T-helper 1 cell treated with Interleukin-12 subunit alpha and Interleukin-12 subunit beta and Interleukin-4 antibody, amounts not matched to agents 30 ng/mL and 1 ng/mL, for 36 hours (primary cell): ENCODE results near the gene TSC22D3. TPM values are rescaled to one million over a fixed set of nuclear protein-coding genes. Genes with fewer than 3 reads are reported as not detected.
"Not testable (repeated sequence)": the region's sequence is repeated elsewhere in the genome, so short reads cannot be mapped to it uniquely, and the experiment has no call there.

Experiments
- intact Hi-C: fragments of 100-400 bp; cut with micrococcal nuclease; formaldehyde crosslinking; loops from one replicate; pipeline ENCODE4 v1.15.1; 2024
- total RNA-seq: library from RNA; stranded (reverse); gene quantifications from 2 replicates; pipeline ENCODE4 v1.2.3, GENCODE V29; 2022

The TSC22D3 gene
- total RNA-seq, result 27.2 and 29.8 TPM in 2 replicates

DNA sequence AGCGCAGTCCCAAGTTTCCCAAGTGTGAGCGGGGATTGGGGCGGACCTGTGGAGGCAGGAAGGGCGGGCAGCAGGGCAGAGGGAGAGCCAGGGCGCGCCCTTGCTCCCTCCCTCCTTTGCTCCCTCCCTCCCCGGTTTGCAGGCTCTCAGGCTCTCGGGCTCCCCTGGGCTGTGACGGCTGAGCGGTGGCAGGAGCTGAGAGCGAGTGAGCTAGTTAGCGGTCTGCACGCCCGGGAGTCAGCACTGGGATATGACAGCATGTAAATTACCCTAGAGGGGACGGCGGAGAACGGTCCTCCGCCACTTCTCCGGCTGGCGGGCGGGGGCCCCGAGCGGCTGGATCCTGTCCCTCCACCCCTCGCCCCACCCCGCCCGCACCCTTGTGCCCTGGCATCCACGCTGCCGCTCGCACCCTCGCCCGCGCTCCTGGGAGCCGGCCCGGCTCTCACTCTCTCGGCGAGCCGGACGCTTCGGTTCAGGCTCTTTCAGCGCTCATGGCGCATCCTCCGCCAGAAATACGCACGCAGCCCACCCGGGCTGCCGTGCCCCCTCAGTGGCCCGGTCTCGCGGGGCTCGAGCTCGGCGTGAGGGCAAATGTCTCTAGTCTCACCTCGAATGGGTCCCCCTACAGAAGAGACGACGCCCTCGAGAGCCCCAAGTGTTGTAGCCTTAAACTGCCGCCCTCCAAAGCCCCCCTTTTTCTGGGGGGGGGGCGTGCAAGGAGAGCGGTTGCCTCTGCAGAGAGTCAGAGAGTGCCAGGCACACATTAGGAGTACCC, at the start of gene TSC22D3:
TSC22D3 (minus strand) TSS at position 54 of the 778 bp plus-strand sequence. CDS start 368 bp downstream, outside the sequence.
- intact Hi-C loops, result loop anchor here (2.0 to 10.0 kb wide), 5 partner anchors 49 to 779 kb away; partner anchors contain the start of genes ATG4A, DNAAF6, MID2 and NUP62CL

DNA sequence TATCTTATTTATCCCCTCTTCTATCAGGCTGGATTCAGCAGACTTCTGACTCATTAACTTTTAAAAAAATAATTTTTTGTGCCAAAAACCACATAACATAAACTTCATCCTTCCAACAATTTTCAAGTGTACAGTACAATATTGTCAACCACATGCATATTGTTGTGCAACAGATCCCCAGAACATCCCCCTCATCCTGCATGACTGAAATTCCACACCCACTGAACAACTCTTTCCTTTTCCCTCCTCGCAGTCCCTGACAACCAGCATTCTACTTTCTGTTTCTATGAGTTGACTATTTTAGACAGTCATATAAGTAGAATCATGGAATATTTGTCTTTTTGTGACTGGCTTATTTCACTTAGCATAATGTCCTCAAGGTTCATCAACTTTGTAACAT, 47.9 kb upstream of the TSC22D3 start:
- intact Hi-C loops, result no loop called here

DNA sequence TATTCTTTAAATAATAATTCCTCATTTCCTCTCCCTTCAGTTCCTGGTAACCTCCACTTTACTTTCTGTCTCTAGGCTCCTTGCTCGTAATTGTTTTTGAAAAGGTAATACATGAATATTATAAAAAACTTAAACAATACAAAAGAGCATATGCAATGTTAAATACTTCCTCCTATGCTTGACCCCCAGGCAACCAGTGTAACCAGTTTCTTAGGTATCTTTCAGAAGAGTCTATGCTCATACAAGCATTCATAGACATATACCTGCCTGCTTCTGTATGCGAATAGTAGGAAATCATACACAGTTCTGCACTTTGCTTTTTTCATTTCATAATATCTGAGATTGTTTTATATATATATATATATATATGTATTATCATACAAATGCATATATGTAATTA, 47.5 kb upstream of the TSC22D3 start:
- intact Hi-C loops, result no loop called here

DNA sequence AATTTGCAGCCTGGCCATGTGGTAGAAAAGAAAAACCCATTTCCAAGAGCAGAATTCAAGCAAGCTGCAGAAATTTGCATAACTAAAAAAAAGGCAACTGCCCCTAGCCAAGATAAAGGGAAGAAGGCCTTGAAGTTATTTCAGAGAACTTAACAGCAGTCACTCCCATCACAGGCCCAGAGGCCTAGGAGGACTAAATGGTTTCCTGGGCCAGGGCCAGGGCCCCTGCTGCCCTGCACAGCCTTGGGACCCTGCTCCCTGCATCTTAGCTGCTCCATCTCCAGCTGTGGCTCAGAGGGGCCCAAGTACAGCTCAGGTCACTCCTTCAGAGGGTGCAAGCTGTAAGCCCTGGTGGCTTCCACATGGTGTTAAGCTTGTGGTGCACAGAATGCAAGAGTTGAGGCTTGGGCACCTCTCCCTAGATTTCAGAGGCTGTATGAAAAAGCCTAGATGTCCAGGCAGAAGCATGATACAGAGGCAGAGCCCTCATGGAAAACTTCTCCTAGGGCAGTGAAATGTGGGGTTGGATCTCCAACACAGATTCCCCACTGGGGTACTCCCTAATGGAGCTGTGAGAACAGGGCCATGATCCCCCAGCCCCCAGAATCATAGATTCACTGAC, 43.4 kb upstream of the TSC22D3 start:
- intact Hi-C loops, result no loop called here

DNA sequence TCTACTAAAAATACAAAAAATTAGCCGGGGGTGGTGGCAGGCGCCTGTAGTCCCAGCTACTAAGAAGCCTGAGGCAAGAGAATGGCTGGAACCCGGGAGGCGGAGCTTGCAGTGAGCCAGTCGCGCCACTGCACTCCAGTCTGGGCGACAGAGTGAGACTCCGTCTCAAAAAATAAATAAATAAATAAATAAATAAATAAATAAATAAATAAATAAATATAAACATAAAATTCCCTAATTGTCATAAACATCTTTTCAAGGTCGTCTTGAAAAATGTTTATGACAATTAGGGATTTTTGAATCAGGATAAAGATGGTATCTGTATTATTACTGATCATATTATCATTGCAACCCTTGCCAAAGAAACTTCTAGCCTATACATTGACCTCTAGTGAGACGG, 34.5 kb upstream of the TSC22D3 start:
- intact Hi-C loops, result not testable (repeated sequence)

DNA sequence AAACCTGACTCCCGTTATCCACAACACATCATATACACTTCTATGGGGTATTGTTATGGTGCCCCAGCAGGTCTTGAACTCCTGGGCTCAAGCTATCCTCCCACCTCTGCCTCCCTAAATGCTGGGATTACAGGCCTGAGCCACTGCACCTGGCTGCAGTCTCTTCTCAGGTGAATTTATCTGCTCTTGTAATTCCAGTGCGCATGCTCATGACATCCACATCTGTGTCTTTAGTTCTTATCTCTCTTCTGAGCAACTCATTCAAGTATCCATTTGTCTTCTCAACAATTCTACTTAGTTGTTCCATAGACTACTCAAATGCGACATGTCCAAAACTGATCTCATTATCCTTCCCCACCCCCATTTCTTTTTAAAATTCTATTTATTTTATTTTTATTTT, 29.6 kb upstream of the TSC22D3 start:
- intact Hi-C loops, result no loop called here

DNA sequence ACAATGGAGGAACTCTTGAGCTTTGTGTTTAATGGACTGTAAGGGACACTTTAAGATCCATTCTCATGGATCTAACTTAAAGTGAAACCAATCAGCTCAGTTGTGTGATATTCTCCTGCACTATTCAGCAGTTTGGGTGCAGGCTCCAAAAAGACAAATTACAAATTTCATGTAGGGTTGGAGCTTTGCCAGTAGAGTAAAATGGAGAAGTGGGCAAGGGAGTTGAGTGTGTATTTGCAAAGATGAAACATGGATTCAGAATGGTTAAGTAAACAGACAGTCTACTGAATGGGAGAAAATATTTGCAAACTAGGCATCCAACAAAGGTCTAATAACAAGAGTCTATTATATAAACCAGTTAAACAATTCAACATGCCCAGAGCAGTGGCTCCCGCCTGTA, 28.8 kb upstream of the TSC22D3 start:
- intact Hi-C loops, result no loop called here

DNA sequence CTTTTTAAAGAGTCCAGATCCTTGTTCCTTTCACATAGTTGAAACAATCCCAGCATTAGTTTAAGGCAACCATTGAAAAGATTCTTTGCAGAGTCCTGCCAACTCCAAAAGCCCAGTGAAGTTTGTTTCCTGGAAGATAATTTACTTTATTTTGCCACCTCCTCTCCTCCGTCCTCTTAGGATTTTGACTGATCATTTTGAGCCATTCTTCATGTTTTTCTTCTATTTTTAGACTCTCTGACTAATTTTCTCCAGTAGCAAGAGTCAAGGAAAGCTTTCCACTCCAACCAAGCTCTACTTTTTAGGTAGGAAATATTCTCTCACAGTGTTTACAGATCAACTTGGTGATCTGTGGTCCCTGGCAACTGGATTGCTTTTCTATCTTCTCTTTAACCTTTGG, 12.2 kb upstream of the TSC22D3 start:
- intact Hi-C loops, result no loop called here

DNA sequence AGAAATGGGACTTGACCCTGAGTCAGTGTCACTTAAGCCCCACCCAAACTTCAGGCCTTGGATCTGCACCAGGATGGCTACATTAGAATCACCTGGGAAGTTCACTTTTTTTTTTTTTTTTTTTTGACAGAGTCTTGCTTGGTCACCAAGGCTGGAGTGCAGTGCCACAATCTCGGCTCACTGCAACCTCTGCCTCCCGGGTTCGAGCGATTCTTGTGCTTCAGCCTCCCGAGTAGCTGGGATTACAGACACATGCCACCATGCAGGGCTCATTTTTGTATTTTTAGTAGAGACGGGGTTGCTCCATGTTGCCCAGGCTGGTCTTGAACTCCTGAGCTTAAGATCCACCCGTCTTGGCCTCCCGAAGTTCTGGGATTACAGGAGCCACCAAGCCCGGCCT, 4.9 kb upstream of the TSC22D3 start:
- intact Hi-C loops, result no loop called here

DNA sequence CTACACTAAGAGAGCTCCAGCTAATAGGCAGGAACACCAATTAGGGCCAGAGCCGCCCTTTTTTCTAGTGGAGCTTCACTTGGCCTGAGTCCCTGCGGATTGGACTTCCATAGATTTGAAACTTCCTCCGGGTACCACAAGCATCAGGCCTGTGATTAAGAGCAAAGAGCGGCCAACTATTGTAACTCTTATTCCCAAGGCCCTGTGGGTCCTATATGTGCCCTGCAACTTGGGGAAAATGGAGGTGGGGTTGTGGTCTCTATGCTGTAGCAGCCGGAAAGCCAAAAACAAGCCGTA, 1.9 kb upstream of the TSC22D3 start, which contains the start of gene NCBP2L:
NCBP2L (plus strand) TSS at position 198 of the 297 bp plus-strand sequence. CDS start 16,488 bp downstream, outside the sequence.
- intact Hi-C loops, result loop anchor here (1.0 to 10.0 kb wide), 16 partner anchors 35 to 883 kb away; partner anchors contain the start of genes ATG4A, DNAAF6, MID2 and NUP62CL

DNA sequence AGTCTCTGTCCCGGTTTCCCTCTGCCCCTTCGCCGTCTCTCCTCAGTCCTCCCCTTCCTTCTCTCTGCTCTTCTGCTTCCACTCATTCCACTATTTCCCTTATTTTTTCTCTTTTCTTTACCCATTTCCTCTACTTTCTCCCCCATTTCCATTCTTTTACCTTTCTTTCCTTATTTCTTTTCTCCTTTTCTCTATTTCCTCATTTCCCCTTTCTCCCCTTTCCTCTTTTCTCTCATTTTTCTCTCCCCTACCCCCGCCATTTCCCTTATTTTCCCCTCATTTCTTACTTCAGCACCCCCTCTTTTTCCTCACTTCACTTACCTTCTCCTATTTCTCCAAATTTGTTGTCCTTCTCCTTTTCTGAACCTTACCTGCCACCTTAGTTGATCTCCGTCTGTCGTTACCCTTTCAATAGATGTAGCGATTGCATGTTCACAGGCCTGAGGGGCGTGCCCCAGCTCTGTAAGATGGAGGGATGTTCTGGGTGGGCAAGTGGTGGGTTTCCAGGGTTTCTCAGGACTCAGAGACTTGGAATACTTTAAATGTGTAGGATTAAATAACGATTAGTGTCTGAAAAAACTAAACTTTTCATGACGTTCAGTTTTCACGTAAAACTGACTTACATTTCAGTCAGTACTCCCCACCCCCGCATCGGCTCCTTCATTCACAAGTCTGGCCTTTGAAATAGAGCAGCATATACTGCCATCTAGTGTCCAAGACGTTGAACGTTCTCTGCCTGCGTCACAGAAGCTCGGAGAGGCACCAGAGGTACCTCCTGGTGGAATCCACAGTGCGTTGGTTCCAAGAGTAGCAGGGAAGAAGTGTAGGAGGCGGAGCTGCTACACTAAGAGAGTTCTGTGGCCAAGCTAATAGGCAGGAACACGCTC, 1.3 kb upstream of the TSC22D3 start:
- intact Hi-C loops, result loop anchor here (1.0 to 10.0 kb wide), 16 partner anchors 35 to 883 kb away; partner anchors contain the start of genes ATG4A, DNAAF6, MID2 and NUP62CL

DNA sequence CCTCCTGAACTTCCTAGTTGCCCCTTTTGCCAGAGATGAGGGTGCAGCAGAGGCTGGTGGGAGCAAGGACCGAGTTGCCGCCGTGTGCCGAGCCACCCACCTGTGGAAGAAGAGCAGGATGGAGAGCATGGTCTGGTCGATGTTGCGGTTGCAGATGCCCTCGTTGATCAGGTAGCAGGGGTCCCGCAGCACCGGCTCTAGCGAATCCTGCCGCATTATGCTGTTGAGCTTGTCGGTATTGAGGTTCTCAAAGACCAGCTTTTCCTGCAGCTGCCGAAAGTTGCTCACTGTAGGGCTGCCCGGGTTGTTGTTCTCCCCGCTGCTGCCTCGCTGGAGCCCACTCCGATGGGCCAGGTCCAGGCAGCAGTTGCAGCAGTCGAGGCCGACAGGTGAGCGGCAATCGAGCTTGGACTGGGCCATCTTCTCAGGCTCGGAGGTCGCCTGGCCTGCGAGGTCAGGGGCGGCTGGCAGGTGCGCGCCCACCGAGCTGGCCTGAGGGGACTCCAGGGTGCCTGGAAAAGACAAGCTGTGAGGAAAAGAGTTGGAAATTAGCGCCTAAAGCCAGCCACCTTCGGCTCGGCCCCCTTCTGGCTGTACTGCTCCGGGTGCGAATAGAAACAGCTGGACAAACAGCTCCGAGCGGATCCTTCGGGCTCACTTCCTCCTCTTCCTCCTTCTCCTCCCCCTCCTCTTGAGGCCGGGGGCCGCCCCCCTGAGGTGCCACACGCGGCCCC, 420 bp downstream of the TSC22D3 start:
- intact Hi-C loops, result loop anchor here (5.0 to 10.0 kb wide), 3 partner anchors 570 to 778 kb away; partner anchors contain the start of genes DNAAF6, NUP62CL and RBM41

DNA sequence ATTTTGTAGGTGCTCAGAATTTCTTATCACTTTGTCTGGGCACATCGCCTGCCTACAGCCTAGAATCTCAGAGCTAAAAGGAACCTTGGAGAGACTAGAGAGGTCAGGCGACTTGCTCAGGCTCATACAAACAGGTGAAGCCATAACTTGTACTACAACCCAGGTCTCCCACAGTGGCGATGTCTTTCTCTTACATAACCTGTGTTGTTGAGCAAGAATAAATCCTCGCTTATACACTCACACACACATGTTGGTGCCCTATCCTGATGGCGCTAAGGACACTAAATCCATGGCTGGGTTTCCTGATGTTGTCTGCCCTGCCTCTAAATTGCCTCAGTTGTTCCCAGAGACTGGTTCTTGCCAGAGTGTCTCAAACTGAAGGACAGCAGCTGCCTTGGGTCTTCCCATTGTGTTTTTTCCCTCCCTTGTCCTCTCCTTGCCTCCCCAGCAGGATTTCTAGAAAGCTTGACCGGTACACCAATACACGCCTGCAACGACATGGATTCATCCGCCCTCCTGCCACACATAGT, 1.6 kb downstream of the TSC22D3 start:
- intact Hi-C loops, result loop anchor here (10.0 kb wide), 1 partner anchor 569 kb away; the partner anchor contains the start of genes DNAAF6 and NUP62CL

DNA sequence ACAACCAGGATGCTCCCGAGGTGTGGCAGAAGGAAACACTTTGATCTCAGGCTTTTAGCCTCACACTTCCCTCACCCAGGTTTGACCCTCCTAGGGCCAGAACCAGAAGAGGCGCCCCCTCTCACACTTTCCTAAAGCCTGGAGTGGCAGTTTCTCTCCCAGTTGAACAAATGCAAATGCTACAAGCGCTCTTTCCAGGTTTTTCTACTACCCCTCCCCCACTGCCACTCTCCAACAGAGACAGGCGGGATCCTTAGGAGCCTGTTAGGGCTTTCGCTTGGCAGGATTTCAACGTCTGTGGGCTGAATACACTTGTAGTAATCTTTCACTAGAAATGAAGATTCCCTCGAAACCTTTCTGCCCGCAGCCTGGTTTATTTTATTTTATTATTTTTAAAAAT, 2.4 kb downstream of the TSC22D3 start:
- intact Hi-C loops, result loop anchor here (10.0 kb wide), 1 partner anchor 568 kb away; the partner anchor contains the start of genes DNAAF6 and NUP62CL

DNA sequence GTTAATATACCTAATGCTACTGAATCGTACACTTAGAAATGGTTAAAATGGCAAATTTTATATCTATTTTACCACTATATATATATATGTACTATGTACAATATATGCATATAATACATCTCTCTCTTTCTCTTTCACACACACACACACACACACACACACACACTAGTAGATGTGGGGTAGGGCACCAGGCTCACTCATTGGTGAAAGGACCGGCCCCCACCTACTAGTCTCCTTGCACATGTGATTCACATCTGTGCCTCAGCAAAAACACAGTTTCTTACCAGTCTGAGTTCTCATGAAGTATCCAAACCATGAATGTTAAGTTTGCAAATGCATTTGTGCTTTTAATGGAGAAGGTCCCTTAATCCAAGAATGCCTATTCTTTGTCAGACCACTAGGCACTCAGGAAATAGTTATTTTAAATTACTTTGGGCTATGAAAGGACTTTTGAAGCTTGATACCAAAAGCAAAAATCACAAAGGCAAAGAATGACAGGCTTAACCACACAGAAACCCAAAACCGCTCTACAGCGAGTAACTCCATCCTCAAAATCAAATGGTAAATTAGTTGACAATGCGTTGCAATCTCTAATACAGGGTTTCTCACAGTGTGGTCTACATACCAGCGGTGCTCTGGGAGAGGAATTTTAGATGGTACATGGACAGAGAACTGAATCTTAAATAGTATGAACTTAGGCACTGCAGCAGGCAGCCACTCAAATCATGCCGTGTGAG, 5.8 kb downstream of the TSC22D3 start:
- intact Hi-C loops, result loop anchor here (10.0 kb wide), 1 partner anchor 565 kb away; the partner anchor contains the start of genes DNAAF6 and NUP62CL

DNA sequence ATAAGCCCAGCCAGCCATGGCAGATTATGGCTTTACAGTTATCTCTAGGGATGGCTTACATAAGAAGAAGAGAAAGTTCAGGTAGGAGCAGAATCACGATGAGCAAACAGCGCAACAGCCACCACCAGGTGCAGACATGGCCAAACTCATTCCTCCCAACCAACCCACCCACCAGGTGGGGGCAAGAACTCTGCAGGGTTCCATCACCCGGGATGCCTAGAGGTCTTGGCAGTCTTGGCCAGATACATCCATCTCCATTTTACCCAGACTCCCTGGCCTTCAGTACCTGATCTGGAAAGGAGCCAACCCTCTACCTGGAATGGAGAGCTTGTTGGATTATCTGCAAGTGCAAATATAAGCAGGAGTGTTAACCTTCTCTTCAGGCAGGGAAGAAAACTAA, 7.5 kb downstream of the TSC22D3 start:
- intact Hi-C loops, result no loop called here

DNA sequence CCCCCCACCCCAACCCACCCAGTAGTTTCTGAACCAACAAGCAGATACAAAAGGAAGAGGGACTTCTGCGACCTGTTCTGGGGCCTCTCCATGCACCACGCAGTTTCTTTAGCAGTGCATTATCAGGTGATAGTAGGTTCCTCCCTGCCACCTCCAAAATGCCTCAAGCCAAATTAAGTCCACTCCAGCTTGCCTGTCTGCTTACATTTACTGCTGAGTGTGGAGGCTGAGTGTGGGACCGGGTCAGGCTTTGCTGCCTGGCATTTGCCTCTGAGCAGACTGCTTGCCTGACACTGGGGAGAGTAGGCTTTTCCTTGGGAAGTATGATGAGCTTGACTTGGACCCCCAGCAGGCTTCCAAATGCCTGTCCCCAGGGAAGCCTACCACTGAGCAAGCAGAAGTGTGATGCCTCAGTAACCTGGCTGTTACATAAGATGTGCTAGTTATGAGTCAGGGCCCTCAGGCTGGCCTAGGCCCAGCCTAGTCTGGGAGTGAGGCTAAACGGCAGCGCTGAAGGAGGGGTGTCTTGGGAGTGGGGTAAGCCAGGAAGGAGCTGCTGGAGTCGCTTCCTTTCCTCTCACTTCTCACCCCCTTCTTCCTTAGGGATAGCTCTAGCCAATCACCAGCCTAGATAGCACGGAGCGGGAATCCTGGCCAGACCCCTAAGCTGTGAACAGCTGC, 9.0 kb downstream of the TSC22D3 start:
- intact Hi-C loops, result no loop called here

DNA sequence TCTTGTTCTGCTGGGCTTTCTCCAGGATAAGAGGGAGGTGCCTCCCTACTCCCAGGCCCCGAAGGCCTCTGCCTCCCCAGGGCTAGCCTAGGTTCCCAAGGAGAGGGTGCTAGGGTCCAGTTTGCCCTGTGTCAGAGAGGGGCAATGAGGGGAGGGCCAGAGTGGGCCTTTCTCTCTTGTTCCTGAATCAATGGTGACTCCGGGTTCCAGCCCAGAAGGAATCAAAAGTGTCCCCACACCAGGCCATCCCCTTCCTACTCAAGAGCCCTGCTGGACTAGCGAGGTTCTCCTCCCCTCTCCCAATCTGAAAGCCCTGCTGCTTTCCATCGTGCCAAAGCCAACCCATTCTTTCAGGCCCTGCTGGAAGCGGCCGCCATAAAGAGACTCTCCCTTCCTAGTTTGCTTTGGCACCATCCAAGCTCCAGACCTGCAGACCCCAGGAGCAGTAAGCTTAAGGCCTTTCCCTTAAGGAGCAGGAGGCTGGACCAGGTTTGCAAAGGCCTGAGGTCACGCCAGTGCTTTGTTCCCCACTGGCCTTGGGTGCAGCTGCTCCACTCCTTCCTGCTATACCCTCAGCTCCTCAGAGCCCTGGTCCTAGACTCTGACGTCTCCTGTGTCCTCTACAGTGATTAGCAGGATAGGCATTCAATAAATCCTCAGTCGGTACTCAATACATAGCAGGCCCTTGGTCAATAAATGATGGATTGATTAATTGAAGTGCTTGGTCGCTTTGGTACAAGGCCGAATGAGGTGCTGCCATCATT, 10.6 kb downstream of the TSC22D3 start:
- intact Hi-C loops, result no loop called here
